ENCODE measurements around the gene AFF3.

Gene AFF3

DNA sequence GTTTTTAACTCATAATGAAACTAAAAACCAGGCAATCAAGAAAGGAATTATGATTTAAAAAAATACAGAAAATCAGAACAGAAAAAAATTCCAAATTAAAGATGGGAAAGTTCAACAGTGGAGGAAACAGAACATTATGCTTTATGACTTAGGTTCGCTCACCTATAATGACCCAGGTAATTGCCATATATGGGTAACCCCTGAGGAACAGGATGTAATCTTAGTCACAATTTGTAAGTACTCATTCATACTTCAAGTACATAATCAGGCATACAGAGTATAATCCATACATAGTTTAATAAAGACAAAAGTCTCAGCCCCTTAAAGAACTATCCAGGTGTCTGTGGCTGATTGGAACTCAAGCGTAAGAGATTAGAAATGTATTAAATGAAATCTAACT, 159.6 kb downstream of the AFF3 start:
- in situ Hi-C loops (cut with MboI; ENCODE audit: low sequenced_read_pairs, unreplicated experiment): no loop called here
- DNase-seq (ENCODE audit: low spot score): no peak
- TF ChIP-seq, protein P1, sequence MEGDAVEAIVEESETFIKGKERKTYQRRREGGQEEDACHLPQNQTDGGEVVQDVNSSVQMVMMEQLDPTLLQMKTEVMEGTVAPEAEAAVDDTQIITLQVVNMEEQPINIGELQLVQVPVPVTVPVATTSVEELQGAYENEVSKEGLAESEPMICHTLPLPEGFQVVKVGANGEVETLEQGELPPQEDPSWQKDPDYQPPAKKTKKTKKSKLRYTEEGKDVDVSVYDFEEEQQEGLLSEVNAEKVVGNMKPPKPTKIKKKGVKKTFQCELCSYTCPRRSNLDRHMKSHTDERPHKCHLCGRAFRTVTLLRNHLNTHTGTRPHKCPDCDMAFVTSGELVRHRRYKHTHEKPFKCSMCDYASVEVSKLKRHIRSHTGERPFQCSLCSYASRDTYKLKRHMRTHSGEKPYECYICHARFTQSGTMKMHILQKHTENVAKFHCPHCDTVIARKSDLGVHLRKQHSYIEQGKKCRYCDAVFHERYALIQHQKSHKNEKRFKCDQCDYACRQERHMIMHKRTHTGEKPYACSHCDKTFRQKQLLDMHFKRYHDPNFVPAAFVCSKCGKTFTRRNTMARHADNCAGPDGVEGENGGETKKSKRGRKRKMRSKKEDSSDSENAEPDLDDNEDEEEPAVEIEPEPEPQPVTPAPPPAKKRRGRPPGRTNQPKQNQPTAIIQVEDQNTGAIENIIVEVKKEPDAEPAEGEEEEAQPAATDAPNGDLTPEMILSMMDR (IDR thresholded peaks at IDR 0.05; ENCODE audit: borderline replicate concordance, control extremely low read depth, extremely low read depth, insufficient read depth, missing control alignments): no peak

DNA sequence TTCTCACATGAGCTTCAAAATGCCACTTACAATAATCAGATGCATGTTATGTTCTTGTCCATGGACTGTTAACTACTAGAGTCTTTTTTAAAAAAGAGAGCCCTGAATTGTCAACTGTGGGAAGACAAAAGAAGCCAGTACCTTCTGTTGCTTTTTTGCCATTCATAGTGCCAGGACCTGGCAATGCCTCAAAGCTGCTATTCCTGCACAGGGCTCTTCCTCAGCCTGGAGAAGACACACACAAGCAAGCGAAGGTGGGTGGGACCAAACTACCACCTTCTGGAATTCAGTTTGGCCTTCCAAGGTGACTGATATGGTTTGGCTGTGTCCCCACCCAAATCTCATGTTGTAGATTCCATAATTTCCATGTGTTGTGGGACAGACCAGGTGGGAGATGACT, 160.6 kb downstream of the AFF3 start:
- in situ Hi-C loops (cut with MboI; ENCODE audit: low sequenced_read_pairs, unreplicated experiment): no loop called here

DNA sequence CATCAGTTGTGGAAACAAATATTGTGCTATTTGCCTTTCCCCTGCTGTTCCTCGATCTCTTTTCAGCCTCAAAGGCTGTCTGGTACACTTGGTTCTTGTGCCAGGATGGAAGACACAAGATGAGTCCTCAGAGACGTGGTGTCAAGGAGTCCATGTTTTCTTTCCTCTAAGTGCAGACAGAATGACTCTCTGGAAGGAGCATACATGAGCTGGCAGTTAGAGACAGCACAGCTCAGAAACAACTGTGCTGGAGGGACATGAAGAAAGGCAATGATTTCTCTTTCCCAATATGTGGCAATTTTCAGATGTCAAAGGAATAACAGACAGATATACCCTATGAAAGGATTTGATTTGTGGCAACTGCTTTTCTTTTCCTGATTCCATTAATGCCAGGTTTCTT, 162.2 kb downstream of the AFF3 start:
- TF ChIP-seq, protein P1 (IDR thresholded peaks at IDR 0.05; ENCODE audit: borderline replicate concordance, control extremely low read depth, extremely low read depth, insufficient read depth, missing control alignments): no peak

More for the DNA sequence above, 160.6 kb downstream of the AFF3 start:
- no peak for DNase-seq (ENCODE audit: low spot score)
- TF ChIP-seq, protein P1 (IDR thresholded peaks at IDR 0.05; ENCODE audit: borderline replicate concordance, control extremely low read depth, extremely low read depth, insufficient read depth, missing control alignments): no peak

GRCh38 chr2:99977966-99978365, 164.4 kb downstream of the AFF3 start:
- DNase-seq (ENCODE audit: low spot score): no peak
- TF ChIP-seq, protein P1 (IDR thresholded peaks at IDR 0.05; ENCODE audit: borderline replicate concordance, control extremely low read depth, extremely low read depth, insufficient read depth, missing control alignments): no peak
- in situ Hi-C loops (cut with MboI; ENCODE audit: low sequenced_read_pairs, unreplicated experiment): no loop called here

More for the DNA sequence above, 162.2 kb downstream of the AFF3 start:
- in situ Hi-C loops (cut with MboI; ENCODE audit: low sequenced_read_pairs, unreplicated experiment): no loop called here
- DNase-seq (ENCODE audit: low spot score): no peak

DNA sequence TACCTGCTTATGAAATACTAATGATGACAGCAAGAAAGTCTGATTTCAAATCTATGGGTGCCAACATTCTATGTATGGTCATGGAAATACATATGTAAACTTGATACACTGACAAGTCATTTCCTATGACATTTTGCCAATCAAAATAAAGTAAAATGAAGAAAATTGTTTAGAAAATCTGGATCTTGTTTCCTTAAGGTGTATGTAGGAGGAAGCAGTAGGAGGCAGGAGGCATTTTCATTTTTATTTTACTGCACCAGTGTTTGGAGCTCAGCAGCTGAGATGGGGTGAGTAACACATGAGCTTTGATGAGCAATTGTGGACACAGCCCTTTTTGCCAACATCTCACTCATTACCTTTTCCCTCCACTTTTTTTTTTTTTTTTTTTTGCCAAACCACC, 167.0 kb downstream of the AFF3 start:
- no peak for DNase-seq (ENCODE audit: low spot score)
- TF ChIP-seq, protein P1 (IDR thresholded peaks at IDR 0.05; ENCODE audit: borderline replicate concordance, control extremely low read depth, extremely low read depth, insufficient read depth, missing control alignments): no peak
- in situ Hi-C loops (cut with MboI; ENCODE audit: low sequenced_read_pairs, unreplicated experiment): no loop called here

GRCh38 chr2:99974682-99975375, 167.6 kb downstream of the AFF3 start:
- DNase-seq (ENCODE audit: low spot score): no peak
- TF ChIP-seq, protein P1 (IDR thresholded peaks at IDR 0.05; ENCODE audit: borderline replicate concordance, control extremely low read depth, extremely low read depth, insufficient read depth, missing control alignments): no peak
- in situ Hi-C loops (cut with MboI; ENCODE audit: low sequenced_read_pairs, unreplicated experiment): no loop called here

Data from GM13976 (cell line).